Fibroblast of villous mesenchyme (primary cell): ENCODE data around the gene OR2T12. TPM values are rescaled to one million over a fixed set of nuclear protein-coding genes. Genes with fewer than 3 reads are reported as not detected.
"Not testable (repeated sequence)": the region's sequence is repeated elsewhere in the genome, so short reads cannot be mapped to it uniquely, and the experiment has no call there.

Experiments
- DNase-seq: peaks from one replicate; pipeline ENCODE4 v3.0.0-alpha.2; 2010; ENCODE audit warnings: low read depth
- H3K4me3 ChIP-seq: 2 replicates; pipeline ENCODE4 v1.5.1; 2011; ENCODE audit warnings: low read depth, mild to moderate bottlenecking, low read length
- CTCF ChIP-seq: IDR thresholded peaks from 2 replicates; pipeline ENCODE4 v1.5.1; 2012; ENCODE audit warnings: low read depth, mild to moderate bottlenecking, low read length; ENCODE audit not compliant: insufficient read depth
- total RNA-seq: library from RNA; depleted of rRNA; stranded (reverse); fragments of >200 nt; gene quantifications from 2 replicates; pipeline ENCODE4 v1.2.3, GENCODE V29; 2012

Gene OR2T12
- total RNA-seq = not detected in 2 replicates

GRCh38 chr1:248303324-248303723 is at the start of gene OR2T12:
Gene OR2T12, minus strand, starts transcription at chr1:248303424. Its CDS starts 7,846 bp downstream, at chr1:248295578.
- H3K4me3 ChIP-seq = no peak within 1 kb of the TSS
- no peak for TF ChIP-seq CTCF
- no peak for DNase-seq

GRCh38 chr1:248348475-248348874 is 45.3 kb upstream of the OR2T12 start, which contains the start of gene OR14C36:
Gene OR14C36, plus strand, starts transcription at chr1:248348775. Its CDS starts 0 bp downstream, at chr1:248348775.
- no peak for DNase-seq
- TF ChIP-seq CTCF = no peak

GRCh38 chr1:248343451-248343850 is 40.2 kb upstream of the OR2T12 start:
- TF ChIP-seq CTCF = no peak
- no peak for DNase-seq
- no peak overlapping the region for H3K4me3 ChIP-seq

More at GRCh38 chr1:248348475-248348874, 45.3 kb upstream of the OR2T12 start, which contains the start of gene OR14C36:
- no peak within 1 kb of the TSS for H3K4me3 ChIP-seq

- DNase-seq = no peak
- no peak within 1 kb of the TSS for H3K4me3 ChIP-seq
- no peak for TF ChIP-seq CTCF
Observed at GRCh38 chr1:248324468-248324867, 21.2 kb upstream of the OR2T12 start, which contains the start of gene OR2M7. Gene OR2M7, minus strand, starts transcription at chr1:248324568. Its CDS starts 0 bp downstream, at chr1:248324568.

- H3K4me3 ChIP-seq = no peak overlapping the region
- DNase-seq = no peak
- TF ChIP-seq CTCF = no peak
Observed at GRCh38 chr1:248316796-248317195, 13.6 kb upstream of the OR2T12 start.

- not testable (repeated sequence) for H3K4me3 ChIP-seq, DNase-seq
Observed at GRCh38 chr1:248306740-248307139, 3.5 kb upstream of the OR2T12 start.

- H3K4me3 ChIP-seq = no peak overlapping the region
- TF ChIP-seq CTCF = no peak
- no peak for DNase-seq
Observed at GRCh38 chr1:248306103-248306502, 2.9 kb upstream of the OR2T12 start.

GRCh38 chr1:248305672-248306071 is 2.4 kb upstream of the OR2T12 start:
- H3K4me3 ChIP-seq, DNase-seq: not testable (repeated sequence)
